Measurements from ENCODE around the gene ITPR2.

Gene ITPR2

GRCh38 chr12:26871985-26872384 lies 39.0 kb upstream of the ITPR2 start:
- no peak for DNase-seq
- Histone ChIP-seq H3K4me1 (peaks cover 7% of the 10 kb centered on the region), H3K4me3 (ENCODE audit: low read depth, low read length) (no peak overlapping the region)

DNA sequence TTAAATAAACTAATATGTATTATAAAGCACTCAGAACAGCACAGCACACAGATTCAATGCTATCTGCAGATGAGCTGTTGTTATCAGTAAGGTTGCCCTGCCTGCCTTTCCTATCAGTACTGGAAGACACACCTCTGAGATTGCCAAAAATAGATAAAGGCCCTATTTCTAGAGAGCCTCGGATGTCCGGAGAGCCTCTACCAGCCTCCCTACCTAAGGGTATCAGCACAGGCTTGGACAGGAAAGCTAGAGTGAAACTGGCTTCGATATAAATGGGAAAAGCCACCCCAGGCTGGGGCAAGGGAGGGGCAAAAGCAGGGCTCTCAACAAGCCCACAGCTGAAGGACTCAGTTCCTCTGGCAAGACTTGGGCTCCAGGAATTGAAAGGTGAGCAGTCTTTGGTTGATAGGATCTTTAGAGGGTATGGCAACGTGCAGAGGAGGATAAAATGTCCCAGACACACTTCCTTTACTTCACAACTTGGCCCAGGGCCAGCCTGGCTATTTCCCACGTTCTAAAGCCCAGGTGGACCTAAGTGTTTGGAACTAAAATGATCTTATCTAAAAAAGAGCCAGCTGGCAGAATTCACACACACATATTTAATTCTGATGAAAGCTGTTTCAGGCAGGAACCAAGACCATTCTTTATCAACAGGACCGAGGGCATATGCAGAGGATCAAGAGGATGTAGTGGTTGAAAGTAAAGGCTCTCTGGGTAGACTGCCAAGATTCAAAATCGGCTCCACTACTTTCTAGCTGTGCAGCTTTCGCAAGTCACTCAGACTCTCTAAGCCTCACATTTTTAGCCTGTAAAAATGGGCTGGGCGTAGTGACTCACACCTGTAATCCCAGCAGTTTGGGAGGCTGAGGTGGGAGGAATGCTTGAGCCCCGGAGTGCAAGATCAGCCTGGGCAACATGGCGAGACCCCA lies 37.8 kb upstream of the ITPR2 start:
- DNase-seq, result peak; percentile 71
- TF ChIP-seq CTCF (IDR thresholded peaks at IDR 0.05; ENCODE audit: low read depth, low read length), result no peak
- peak overlapping the region; percentile 25 for H3K4me3 ChIP-seq (ENCODE audit: low read depth, low read length)
- peaks cover 7% of the 10 kb centered on the region for H3K4me1 ChIP-seq
- H3K27me3 ChIP-seq, result no peaks in the 10 kb centered on the region
- no peaks in the 10 kb centered on the region for H3K9me3 ChIP-seq
- no peaks in the 10 kb centered on the region for H3K36me3 ChIP-seq

More at GRCh38 chr12:26871985-26872384, 39.0 kb upstream of the ITPR2 start:
- Histone ChIP-seq H3K27me3 (no peaks in the 10 kb centered on the region), H3K36me3 (no peaks in the 10 kb centered on the region), H3K9me3 (no peaks in the 10 kb centered on the region)
- no peak for TF ChIP-seq CTCF (IDR thresholded peaks at IDR 0.05; ENCODE audit: low read depth, low read length)

DNA sequence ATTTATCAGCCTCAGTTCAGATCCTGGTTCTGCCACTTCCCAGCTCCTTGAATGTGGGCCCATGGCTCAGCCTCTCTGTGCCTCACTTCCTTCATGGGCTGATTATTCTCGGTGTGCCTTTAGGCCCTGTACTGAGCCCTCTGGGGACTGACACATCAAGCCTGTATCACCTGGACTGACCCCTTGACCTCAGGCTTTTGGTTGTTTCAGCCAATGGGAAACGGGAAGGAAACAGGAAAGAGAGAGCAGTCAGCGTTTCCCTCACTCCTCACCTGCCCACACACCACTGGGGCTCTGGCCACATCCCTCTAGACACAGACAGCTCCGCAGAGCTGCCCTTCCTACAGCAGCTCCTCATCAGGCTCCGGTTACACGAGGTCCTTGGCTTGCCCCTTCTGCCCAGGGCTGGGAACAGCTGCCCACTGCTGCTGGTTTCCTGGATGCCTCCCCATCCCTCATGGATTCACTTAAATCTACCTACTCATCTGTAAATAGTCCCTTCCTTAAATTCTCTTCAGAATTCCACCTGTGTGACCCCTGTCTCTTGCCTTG lies 37.0 kb upstream of the ITPR2 start:
- no peak for TF ChIP-seq CTCF (IDR thresholded peaks at IDR 0.05; ENCODE audit: low read depth, low read length)
- peaks cover 7% of the 10 kb centered on the region for H3K4me1 ChIP-seq
- H3K9me3 ChIP-seq, result no peaks in the 10 kb centered on the region
- H3K4me3 ChIP-seq (ENCODE audit: low read depth, low read length), result no peak overlapping the region; the same call in 1 of the 2 replicates
- H3K36me3 ChIP-seq, result no peaks in the 10 kb centered on the region
- no peaks in the 10 kb centered on the region for H3K27me3 ChIP-seq
- no peak for DNase-seq

- H3K4me1 ChIP-seq, result peaks cover 7% of the 10 kb centered on the region
- no peak overlapping the region for H3K4me3 ChIP-seq (ENCODE audit: low read depth, low read length)
- H3K27me3 ChIP-seq, result no peaks in the 10 kb centered on the region
- no peaks in the 10 kb centered on the region for H3K9me3 ChIP-seq
- no peak for DNase-seq
- no peak for TF ChIP-seq CTCF (IDR thresholded peaks at IDR 0.05; ENCODE audit: low read depth, low read length)
- H3K36me3 ChIP-seq, result no peaks in the 10 kb centered on the region
Measured at GRCh38 chr12:26869104-26869494, 36.1 kb upstream of the ITPR2 start.

GRCh38 chr12:26868447-26869103 lies 35.6 kb upstream of the ITPR2 start:
- H3K4me3 ChIP-seq (ENCODE audit: low read depth, low read length), result no peak overlapping the region
- TF ChIP-seq CTCF (IDR thresholded peaks at IDR 0.05; ENCODE audit: low read depth, low read length), result no peak
- no peaks in the 10 kb centered on the region for H3K9me3 ChIP-seq
- no peaks in the 10 kb centered on the region for H3K36me3 ChIP-seq
- peaks cover 7% of the 10 kb centered on the region for H3K4me1 ChIP-seq
- H3K27me3 ChIP-seq, result no peaks in the 10 kb centered on the region
- no peak for DNase-seq
